Gastrocnemius medialis (tissue), 4 donors: ENCODE data around the gene POLN. TPM values are rescaled to one million over a fixed set of nuclear protein-coding genes. Genes with fewer than 3 reads are reported as not detected.

Experiments used
- ATAC-seq, 2 donors: fragments of 150-250 bp; one replicate each; pipeline ENCODE4 v1.9.1; 2016
- DNase-seq, 2 donors: peaks; one replicate each; pipeline ENCODE4 v3.0.0-alpha.2; 2019
- H3K27ac ChIP-seq, 4 donors: fragments of 200-600 bp; sonication (generic); 1 replicate in 1 of 4; 2 replicates in 3 of 4; pipeline ENCODE4 v1.5.1; 2016 to 2018; ENCODE audit warnings: mild to moderate bottlenecking in 2 of 4, moderate library complexity in 1 of 4
- H3K27me3 ChIP-seq, 3 donors: fragments of 200-600 bp; sonication (generic) in 2 of 3; 1 replicate in 1 of 3; 2 replicates in 2 of 3; pipeline versions ENCODE4 v1.5.1 to v1.6.0; 2016 to 2019; ENCODE audit warnings: mild to moderate bottlenecking in 1 of 3, moderate library complexity in 1 of 3
- H3K36me3 ChIP-seq, 2 donors: fragments of 200-600 bp; sonication (generic) in 1 of 2; one replicate each; pipeline ENCODE4 v1.5.1; 2017 to 2018
- H3K4me1 ChIP-seq, 2 donors: fragments of 200-600 bp; sonication (generic) in 1 of 2; one replicate each; pipeline ENCODE4 v1.5.1; 2016 to 2017; ENCODE audit warnings: mild to moderate bottlenecking in 2 of 2
- H3K4me3 ChIP-seq, 4 donors: fragments of 200-600 bp; sonication (generic) in 3 of 4; 1 replicate in 1 of 4; 2 replicates in 3 of 4; pipeline ENCODE4 v1.5.1; 2016 to 2019; ENCODE audit warnings: mild to moderate bottlenecking in 2 of 4
- H3K9me3 ChIP-seq, 3 donors: fragments of 200-600 bp; sonication (generic) in 2 of 3; 1 replicate in 1 of 3; 2 replicates in 2 of 3; pipeline ENCODE4 v1.5.1; 2016 to 2019
- POLR2A ChIP-seq, 2 donors: fragments of 450-650 bp; IDR thresholded peaks; one replicate each; pipeline ENCODE4 v1.6.1; 2017; ENCODE audit warnings: antibody characterized with exemption in 2 of 2, mild to moderate bottlenecking in 2 of 2, moderate library complexity in 2 of 2
- in situ Hi-C, 4 donors: fragments of 200-750 bp; cut with MboI; loops; one replicate each; pipeline versions ENCODE4 v1.15.0 to v1.8.0; 2017; ENCODE audit warnings: low sequenced_read_pairs in 4 of 4
- intact Hi-C: fragments of 100-400 bp; cut with DNase I; formaldehyde crosslinking; loops from one replicate; pipeline ENCODE4 v1.15.1; 2023; ENCODE audit warnings: low total_unique reads
- total RNA-seq, 4 donors: library from RNA; depleted of rRNA; stranded (reverse); fragments of >200 nt; gene quantifications; one replicate each; pipeline versions ENCODE4 v1.1.0 to v1.2.3, GENCODE V29; 2016
- TF ChIP-seq, protein P1 (sequence below), 5 experiments: fragments of 450-650 bp in 3 of 5; fragments of 200-600 bp in 2 of 5; sonication (generic) in 2 of 5; IDR thresholded peaks in 4 of 5; conservative IDR thresholded peaks in 1 of 5; 1 replicate in 4 of 5; 2 replicates in 1 of 5; pipeline ENCODE4 v1.5.1; 2016 to 2019; ENCODE audit warnings: antibody characterized with exemption in 5 of 5, mild to moderate bottlenecking in 3 of 5, moderate library complexity in 3 of 5

The POLN gene
- total RNA-seq, 4 donors from 2014 or later, result 0.71 to 2.0 (median 0.86) TPM; not detected in 1

DNA sequence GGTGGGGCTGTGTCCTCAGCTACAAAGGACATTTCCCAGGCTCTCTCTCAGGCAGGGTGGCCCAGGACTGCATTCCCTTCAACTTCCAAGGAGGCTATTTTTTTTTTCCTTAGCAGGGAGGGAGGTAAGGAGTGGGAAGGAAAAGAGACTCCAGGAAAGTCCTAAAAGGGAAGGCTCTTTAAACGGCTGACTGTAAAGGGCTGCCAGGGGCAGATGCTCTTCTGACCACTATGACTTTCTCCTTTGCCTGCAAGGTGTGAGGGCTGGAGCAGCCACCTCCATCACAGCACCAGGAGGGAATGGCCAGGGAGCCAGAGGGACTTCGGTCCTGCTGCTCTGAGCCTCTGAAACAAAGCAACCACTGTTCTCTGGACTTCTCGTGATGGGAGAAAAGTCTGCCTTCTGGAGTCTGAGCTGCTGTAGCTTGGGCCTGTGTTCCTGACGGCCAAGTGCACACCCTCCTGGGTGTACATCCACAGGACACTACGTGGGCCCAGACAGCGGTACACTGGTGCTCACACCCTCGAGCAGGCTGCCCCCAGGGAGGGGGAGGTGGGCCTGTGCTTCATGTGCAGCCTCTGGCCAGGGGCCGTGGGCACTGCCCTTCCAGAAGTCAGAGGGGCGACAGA is 164.9 kb downstream of the POLN start:
- H3K4me3 ChIP-seq, result no peak overlapping the region
- in situ Hi-C loops, result no loop called here
- TF ChIP-seq, protein P1, sequence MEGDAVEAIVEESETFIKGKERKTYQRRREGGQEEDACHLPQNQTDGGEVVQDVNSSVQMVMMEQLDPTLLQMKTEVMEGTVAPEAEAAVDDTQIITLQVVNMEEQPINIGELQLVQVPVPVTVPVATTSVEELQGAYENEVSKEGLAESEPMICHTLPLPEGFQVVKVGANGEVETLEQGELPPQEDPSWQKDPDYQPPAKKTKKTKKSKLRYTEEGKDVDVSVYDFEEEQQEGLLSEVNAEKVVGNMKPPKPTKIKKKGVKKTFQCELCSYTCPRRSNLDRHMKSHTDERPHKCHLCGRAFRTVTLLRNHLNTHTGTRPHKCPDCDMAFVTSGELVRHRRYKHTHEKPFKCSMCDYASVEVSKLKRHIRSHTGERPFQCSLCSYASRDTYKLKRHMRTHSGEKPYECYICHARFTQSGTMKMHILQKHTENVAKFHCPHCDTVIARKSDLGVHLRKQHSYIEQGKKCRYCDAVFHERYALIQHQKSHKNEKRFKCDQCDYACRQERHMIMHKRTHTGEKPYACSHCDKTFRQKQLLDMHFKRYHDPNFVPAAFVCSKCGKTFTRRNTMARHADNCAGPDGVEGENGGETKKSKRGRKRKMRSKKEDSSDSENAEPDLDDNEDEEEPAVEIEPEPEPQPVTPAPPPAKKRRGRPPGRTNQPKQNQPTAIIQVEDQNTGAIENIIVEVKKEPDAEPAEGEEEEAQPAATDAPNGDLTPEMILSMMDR (IDR thresholded peaks at IDR 0.05 in 4 of 5, conservative IDR thresholded peaks at IDR 0.05 in 1 of 5), result no peak
- TF ChIP-seq POLR2A (IDR thresholded peaks at IDR 0.05), result no peak
- H3K27ac ChIP-seq, result no peak overlapping the region
- no peaks in the 10 kb centered on the region for H3K4me1 ChIP-seq
- intact Hi-C loops, result no loop called here
- no peak for ATAC-seq
- H3K36me3 ChIP-seq, result no peaks in the 10 kb centered on the region
- H3K9me3 ChIP-seq, result no peaks in the 10 kb centered on the region
- no peaks in the 10 kb centered on the region for H3K27me3 ChIP-seq
- DNase-seq, result no peak

DNA sequence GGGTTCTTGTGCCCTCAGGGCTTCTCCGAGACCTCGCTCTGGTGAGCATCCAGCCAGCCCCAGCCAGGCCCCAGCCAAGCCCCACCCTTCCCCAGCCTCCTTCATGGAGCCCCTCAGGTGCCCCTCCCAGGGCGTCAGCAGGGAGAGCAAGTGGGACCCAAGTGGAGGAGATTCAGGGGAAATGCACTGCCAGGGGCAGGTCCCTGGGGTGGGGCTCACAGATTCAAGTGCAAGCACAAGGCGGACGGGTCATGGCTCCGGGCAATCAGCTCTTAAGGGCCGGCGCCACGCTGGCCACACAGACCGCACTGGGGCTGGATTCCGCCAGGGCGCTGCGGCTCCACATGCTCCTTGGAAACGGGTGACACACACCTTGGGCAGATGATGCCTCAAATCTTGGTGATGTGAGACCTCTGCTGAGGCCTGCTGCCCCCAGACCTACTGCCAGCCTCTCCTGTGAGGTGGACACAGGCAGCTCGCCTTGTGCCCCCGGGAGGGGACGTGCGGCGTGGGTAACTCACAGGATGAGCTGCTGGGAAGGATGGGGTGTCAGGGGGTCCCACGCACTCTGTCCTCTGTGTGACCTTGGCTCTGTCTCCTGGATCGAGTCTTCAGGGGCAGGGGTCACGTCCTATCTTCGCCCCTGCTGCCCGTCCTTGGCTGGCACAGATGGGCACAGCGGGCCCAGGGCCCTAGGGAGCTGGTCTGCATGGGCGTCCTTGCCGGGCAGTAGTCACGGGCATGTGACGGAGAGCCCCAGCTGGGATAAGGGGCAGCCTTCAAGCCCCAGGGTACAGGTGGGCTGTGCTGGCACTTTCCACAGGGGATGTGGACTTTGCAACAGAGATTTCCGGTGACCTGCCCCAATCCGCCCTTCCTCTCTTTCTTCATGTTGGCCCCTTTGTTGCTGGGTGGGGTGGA is 165.7 kb downstream of the POLN start:
- no peak for ATAC-seq
- in situ Hi-C loops, result no loop called here

DNA sequence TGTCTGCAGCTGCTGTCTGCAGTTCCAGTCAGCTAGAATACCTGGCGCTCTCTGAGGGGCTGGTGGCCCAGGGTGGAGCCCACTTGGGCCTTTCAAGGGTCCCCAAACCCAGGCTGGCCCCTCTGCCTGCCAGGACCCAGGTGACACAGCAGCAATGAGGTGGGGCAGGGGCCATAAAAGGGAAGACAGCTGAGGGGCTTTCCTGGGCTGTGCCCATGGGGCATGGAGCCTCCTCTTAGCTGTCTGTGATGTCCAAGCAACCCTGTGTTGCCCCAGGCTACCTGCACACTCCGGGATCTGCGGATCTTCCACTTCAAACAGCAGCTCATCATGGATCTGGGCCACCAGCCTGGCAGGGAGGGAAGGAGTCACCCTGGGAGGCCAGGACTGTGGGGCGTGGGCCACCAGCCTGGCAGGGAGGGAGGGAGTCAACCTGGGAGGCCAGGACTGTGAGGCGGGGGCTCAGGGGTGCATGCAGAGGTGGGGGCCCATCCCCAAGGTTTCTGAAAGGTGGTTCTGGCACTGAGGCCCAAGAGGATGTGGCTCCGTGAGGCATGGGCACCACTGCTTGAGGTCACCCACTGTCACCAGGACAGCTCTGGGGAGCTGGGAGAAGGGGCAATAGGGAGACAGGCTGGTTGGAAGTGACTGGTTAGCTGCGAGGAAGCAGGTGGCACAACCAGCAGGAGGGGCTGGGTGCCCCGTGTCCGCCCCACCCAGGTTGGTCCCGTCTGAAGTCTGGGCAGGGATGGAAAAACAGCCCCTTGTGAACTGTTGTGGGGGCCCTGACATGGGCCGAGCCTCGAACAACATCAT is 166.5 kb downstream of the POLN start:
- in situ Hi-C loops (no loop called here), intact Hi-C loops (no loop called here)
- Histone ChIP-seq H3K4me1 (no peaks in the 10 kb centered on the region), H3K4me3 (no peak overlapping the region), H3K9me3 (no peaks in the 10 kb centered on the region), H3K36me3 (no peaks in the 10 kb centered on the region), H3K27me3 (no peaks in the 10 kb centered on the region), H3K27ac (no peak overlapping the region)
- DNase-seq (no peak), ATAC-seq (no peak)
- TF ChIP-seq POLR2A (IDR thresholded peaks at IDR 0.05), result no peak
- TF ChIP-seq, protein P1 (IDR thresholded peaks at IDR 0.05 in 4 of 5, conservative IDR thresholded peaks at IDR 0.05 in 1 of 5), result no peak

More for the DNA sequence above, 165.7 kb downstream of the POLN start:
- no peaks in the 10 kb centered on the region for H3K27me3 ChIP-seq
- no peaks in the 10 kb centered on the region for H3K9me3 ChIP-seq
- no peak overlapping the region for H3K4me3 ChIP-seq
- no peaks in the 10 kb centered on the region for H3K4me1 ChIP-seq
- H3K27ac ChIP-seq, result no peak overlapping the region
- peak in 1 of 2 donors; percentile 0 for DNase-seq
- intact Hi-C loops, result no loop called here
- no peaks in the 10 kb centered on the region for H3K36me3 ChIP-seq
- no peak for TF ChIP-seq POLR2A (IDR thresholded peaks at IDR 0.05)

DNA sequence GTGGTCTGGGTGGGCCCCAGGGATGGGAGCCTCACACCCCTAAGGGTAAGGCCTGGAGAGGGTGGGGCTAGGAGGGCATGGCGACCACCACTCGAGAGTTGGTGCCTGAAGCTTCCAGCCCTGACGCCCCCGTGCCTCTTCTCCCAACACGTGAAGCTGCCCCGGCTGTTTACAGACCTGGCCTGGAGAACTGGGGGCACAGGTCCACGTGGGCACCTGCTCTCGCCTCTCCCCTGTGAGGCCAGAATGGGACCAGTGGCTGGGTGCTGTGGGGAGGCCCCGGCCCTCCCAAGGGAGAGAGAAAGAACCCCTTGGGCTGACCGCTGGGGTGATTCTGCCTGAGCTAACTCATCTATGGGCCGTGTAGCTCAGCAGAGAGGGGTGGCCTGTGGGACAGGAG is 167.3 kb downstream of the POLN start:
- TF ChIP-seq, protein P1 (IDR thresholded peaks at IDR 0.05 in 4 of 5, conservative IDR thresholded peaks at IDR 0.05 in 1 of 5), result no peak
- no peak for TF ChIP-seq POLR2A (IDR thresholded peaks at IDR 0.05)
- DNase-seq, result no peak

More for the DNA sequence above, 167.3 kb downstream of the POLN start:
- ATAC-seq, result no peak
- intact Hi-C loops, result no loop called here
- no peak overlapping the region for H3K27ac ChIP-seq
- in situ Hi-C loops, result no loop called here
- H3K27me3 ChIP-seq, result no peaks in the 10 kb centered on the region
- H3K36me3 ChIP-seq, result no peaks in the 10 kb centered on the region
- H3K4me3 ChIP-seq, result no peak overlapping the region
- H3K9me3 ChIP-seq, result no peaks in the 10 kb centered on the region
- H3K4me1 ChIP-seq, result no peaks in the 10 kb centered on the region
